GM23248 (cell line): ENCODE results near the gene MXD3.

ENCODE experiments used
- EZH2 ChIP-seq: fragments of 200-600 bp; sonication (generic); IDR thresholded peaks from 2 replicates; pipeline ENCODE4 v1.6.1; 2018; ENCODE audit warnings: antibody characterized with exemption, mild to moderate bottlenecking; ENCODE audit not compliant: insufficient read depth, poor library complexity, severe bottlenecking
- EZH2phosphoT487 ChIP-seq: fragments of 200-600 bp; sonication (generic); IDR thresholded peaks from 2 replicates; pipeline ENCODE4 v1.6.1; 2018; ENCODE audit warnings: antibody characterized with exemption, moderate library complexity, mild to moderate bottlenecking, low read depth; ENCODE audit not compliant: insufficient read depth

DNA sequence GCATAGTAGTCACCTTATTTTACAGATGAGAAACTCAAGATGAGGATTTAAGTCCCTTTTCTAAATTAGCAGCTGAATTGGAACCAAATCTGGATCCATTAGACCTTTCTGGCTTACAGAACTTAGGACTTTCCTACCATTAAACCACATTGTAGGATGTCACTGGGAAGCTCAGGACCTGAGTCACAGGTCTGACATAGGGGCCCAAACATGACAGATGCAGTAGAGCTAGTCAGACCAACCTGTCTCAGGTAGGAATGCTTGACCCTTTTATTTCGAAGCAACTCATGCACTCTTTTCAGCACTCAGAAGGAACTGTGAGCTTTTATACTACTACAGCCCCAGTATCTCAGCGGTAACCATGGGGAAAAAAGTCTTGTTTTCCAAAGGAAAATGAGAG, 10.7 kb downstream of the MXD3 start:
- TF ChIP-seq EZH2phosphoT487 (no peak), EZH2 (no peak)
